GM18499 (cell line): ENCODE measurements around the gene ATF5.
A peak's percentile ranks its signal among the peaks of the same experiment; 100 is the strongest.

Source experiments
- ATAC-seq: cut with Tn5 transposase; IDR thresholded peaks from one replicate; pipeline ENCODE4 v1.9.1; 2021; ENCODE audit warnings: moderate number of reproducible peaks; ENCODE audit not compliant: insufficient read depth, unreplicated experiment

The ATF5 gene

GRCh38 chr19:49929121-49929610 is at the start of gene ATF5, which contains the start of gene NUP62:
ATF5 (plus strand) TSS chr19:49929205; CDS start chr19:49930851, 1,646 bp downstream.
NUP62 (minus strand) TSS chr19:49929504; CDS start chr19:49909807, 19,697 bp downstream.
- peak; percentile 2 for ATAC-seq

- no peak for ATAC-seq
These were observed 49.6 kb upstream of the ATF5 start for GRCh38 chr19:49879243-49879963.

- ATAC-seq: no peak
These were observed 48.7 kb upstream of the ATF5 start for GRCh38 chr19:49880162-49880869.

GRCh38 chr19:49881186-49881585 is 47.8 kb upstream of the ATF5 start:
- ATAC-seq: no peak

- ATAC-seq: no peak
These were observed 47.2 kb upstream of the ATF5 start for GRCh38 chr19:49881672-49882394.

- ATAC-seq: no peak
These were observed 46.4 kb upstream of the ATF5 start for GRCh38 chr19:49882643-49883042.

- no peak for ATAC-seq
These were observed 45.9 kb upstream of the ATF5 start for GRCh38 chr19:49883094-49883493.

- no peak for ATAC-seq
These were observed 44.9 kb upstream of the ATF5 start for GRCh38 chr19:49884109-49884508.

- no peak for ATAC-seq
These were observed 44.2 kb upstream of the ATF5 start for GRCh38 chr19:49884760-49885159.

GRCh38 chr19:49887037-49887664 is 41.9 kb upstream of the ATF5 start:
- ATAC-seq: no peak

GRCh38 chr19:49887665-49888509 is 41.1 kb upstream of the ATF5 start:
- no peak for ATAC-seq

- ATAC-seq: no peak
These were observed 40.5 kb upstream of the ATF5 start for GRCh38 chr19:49888510-49888824.

GRCh38 chr19:49889038-49889686 is 39.8 kb upstream of the ATF5 start:
- ATAC-seq: no peak

GRCh38 chr19:49889687-49890348 is 39.2 kb upstream of the ATF5 start:
- no peak for ATAC-seq

GRCh38 chr19:49890349-49891311 is 38.4 kb upstream of the ATF5 start:
- no peak for ATAC-seq

- ATAC-seq: no peak
These were observed 37.6 kb upstream of the ATF5 start for GRCh38 chr19:49891393-49891792.

GRCh38 chr19:49892716-49893115 is 36.3 kb upstream of the ATF5 start:
- ATAC-seq: no peak
